Thoracic aorta (tissue), 2 donors: ENCODE data around the gene PDSS1. TPM values are rescaled to one million over a fixed set of nuclear protein-coding genes. Genes with fewer than 3 reads are reported as not detected.

Experiments
- ATAC-seq: fragments of 150-250 bp; one replicate; pipeline ENCODE4 v1.8.0; 2017; ENCODE audit warnings: low read depth; ENCODE audit not compliant: insufficient number of reproducible peaks, low FRiP score
- DNase-seq: peaks from one replicate; pipeline ENCODE4 v3.0.0-alpha.2; 2020; ENCODE audit warnings: low spot score
- H3K27ac ChIP-seq, 2 donors: fragments of 200-600 bp; sonication (generic); 1 replicate in 1 of 2; 2 replicates in 1 of 2; pipeline ENCODE4 v1.5.1; 2016; ENCODE audit warnings: mild to moderate bottlenecking in 2 of 2, moderate library complexity in 2 of 2
- H3K27me3 ChIP-seq: fragments of 200-600 bp; sonication (generic); replicated peaks from 2 replicates; pipeline ENCODE4 v1.6.0; 2016; ENCODE audit warnings: mild to moderate bottlenecking; ENCODE audit not compliant: insufficient read depth
- H3K36me3 ChIP-seq: fragments of 200-600 bp; sonication (generic); one replicate; pipeline ENCODE4 v1.5.1; 2016
- H3K4me1 ChIP-seq, 2 donors: fragments of 200-600 bp; sonication (generic); 1 replicate in 1 of 2; 2 replicates in 1 of 2; pipeline versions ENCODE4 v1.5.1 to v1.6.0; 2016; ENCODE audit warnings: low read depth in 2 of 2, mild to moderate bottlenecking in 1 of 2; ENCODE audit not compliant: control insufficient read depth in 1 of 2
- H3K4me3 ChIP-seq: fragments of 200-600 bp; sonication (generic); 2 replicates; pipeline ENCODE4 v1.5.1; 2016; ENCODE audit warnings: mild to moderate bottlenecking
- H3K9me3 ChIP-seq: fragments of 200-600 bp; sonication (generic); 2 replicates; pipeline ENCODE4 v1.5.1; 2016
- total RNA-seq, 2 donors: library from RNA; depleted of rRNA; stranded (reverse); fragments of >200 nt; gene quantifications; one replicate each; pipeline versions ENCODE4 v1.1.0 to v1.2.3, GENCODE V29; 2016
- TF ChIP-seq, protein P1 (sequence below): fragments of 200-600 bp; sonication (generic); IDR thresholded peaks from one replicate; pipeline ENCODE4 v1.5.1; 2019; ENCODE audit warnings: antibody characterized with exemption

Gene PDSS1
- total RNA-seq, 2 donors from 2014 or later = 2.0 to 5.4 TPM

- no peak for ATAC-seq
- Histone ChIP-seq H3K27me3 (no peaks in the 10 kb centered on the region), H3K27ac (no peak overlapping the region), H3K36me3 (peaks cover 6% of the 10 kb centered on the region), H3K4me3 (no peak overlapping the region), H3K9me3 (no peaks in the 10 kb centered on the region), H3K4me1 (no peaks in the 10 kb centered on the region)
- DNase-seq = no peak
- TF ChIP-seq, protein P1, sequence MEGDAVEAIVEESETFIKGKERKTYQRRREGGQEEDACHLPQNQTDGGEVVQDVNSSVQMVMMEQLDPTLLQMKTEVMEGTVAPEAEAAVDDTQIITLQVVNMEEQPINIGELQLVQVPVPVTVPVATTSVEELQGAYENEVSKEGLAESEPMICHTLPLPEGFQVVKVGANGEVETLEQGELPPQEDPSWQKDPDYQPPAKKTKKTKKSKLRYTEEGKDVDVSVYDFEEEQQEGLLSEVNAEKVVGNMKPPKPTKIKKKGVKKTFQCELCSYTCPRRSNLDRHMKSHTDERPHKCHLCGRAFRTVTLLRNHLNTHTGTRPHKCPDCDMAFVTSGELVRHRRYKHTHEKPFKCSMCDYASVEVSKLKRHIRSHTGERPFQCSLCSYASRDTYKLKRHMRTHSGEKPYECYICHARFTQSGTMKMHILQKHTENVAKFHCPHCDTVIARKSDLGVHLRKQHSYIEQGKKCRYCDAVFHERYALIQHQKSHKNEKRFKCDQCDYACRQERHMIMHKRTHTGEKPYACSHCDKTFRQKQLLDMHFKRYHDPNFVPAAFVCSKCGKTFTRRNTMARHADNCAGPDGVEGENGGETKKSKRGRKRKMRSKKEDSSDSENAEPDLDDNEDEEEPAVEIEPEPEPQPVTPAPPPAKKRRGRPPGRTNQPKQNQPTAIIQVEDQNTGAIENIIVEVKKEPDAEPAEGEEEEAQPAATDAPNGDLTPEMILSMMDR = peak; percentile 86
Observed at GRCh38 chr10:26725837-26726727, 28.6 kb downstream of the PDSS1 start.

DNA sequence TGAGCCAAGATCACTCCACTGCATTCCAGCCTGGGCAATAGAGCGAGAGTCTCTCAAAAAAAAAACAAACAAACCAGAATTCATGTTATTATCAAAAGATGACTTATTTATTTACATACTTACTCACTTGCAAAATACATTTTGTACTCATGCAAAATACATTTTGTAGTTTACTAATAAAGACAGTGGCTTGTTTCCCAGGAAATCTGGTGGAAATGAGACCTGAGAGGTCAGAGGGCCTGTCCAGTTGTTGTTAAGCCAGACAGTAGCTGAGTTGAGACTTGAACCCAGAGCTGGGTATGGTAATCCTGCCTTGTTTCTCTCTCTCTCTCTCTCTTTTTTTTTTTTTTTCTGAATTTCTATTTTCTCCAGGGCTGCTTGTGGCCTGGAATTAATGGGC, 29.5 kb downstream of the PDSS1 start:
- Histone ChIP-seq H3K27me3 (no peaks in the 10 kb centered on the region), H3K27ac (no peak overlapping the region), H3K9me3 (no peaks in the 10 kb centered on the region), H3K4me1 (no peaks in the 10 kb centered on the region), H3K36me3 (peaks cover 6% of the 10 kb centered on the region), H3K4me3 (no peak overlapping the region)
- TF ChIP-seq, protein P1 = no peak
- no peak for ATAC-seq
- DNase-seq = no peak

DNA sequence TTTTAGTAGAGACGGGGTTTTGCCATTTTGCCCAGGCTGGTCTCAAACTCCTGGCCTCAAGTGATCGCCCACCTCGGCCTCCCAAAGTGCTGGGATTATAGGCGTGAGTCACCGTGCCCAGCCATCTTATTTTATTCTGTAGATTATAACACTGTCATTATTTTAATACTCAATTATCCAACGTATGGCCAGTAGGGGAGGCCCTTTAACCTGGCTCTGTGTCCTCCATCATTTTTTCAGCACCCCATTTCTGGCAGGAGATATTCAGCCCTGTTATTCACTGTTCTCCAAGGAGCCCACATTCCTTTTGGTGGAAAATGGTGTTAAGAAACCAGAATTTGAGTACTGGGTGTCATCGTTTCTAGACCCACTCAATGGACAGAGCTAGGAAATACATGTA, 31.5 kb downstream of the PDSS1 start:
- TF ChIP-seq, protein P1 = no peak
- no peak for ATAC-seq
- no peak for DNase-seq
- Histone ChIP-seq H3K27ac (no peak overlapping the region), H3K9me3 (no peaks in the 10 kb centered on the region), H3K27me3 (no peaks in the 10 kb centered on the region), H3K36me3 (peaks cover 6% of the 10 kb centered on the region), H3K4me3 (no peak overlapping the region), H3K4me1 (no peaks in the 10 kb centered on the region)

DNA sequence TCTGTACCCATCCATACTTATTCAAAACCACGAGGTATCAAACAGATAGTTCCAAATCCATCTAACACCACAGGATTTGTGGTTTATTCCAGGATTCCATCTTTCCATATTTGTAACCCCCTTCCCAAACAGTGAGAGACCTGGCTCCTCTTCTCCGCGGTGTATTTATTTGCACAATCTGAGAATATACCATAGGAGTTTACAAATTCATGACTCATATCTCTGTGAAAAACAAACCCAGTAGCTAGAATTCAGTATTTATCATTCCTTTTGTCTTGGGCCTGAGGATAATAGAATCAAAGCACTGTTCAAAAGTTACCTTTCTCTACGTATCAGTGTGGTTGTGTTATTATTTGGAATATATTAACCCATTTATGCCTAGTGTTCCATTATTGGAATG, 31.9 kb downstream of the PDSS1 start:
- H3K9me3 ChIP-seq = no peaks in the 10 kb centered on the region
- H3K27ac ChIP-seq = no peak overlapping the region
- H3K4me3 ChIP-seq = no peak overlapping the region
- ATAC-seq = no peak
- TF ChIP-seq, protein P1 = no peak
- no peak for DNase-seq
- peaks cover 6% of the 10 kb centered on the region for H3K36me3 ChIP-seq
- no peaks in the 10 kb centered on the region for H3K27me3 ChIP-seq
- no peaks in the 10 kb centered on the region for H3K4me1 ChIP-seq

- Histone ChIP-seq H3K4me3 (no peak overlapping the region), H3K9me3 (no peaks in the 10 kb centered on the region), H3K4me1 (no peaks in the 10 kb centered on the region), H3K27me3 (no peaks in the 10 kb centered on the region), H3K36me3 (no peaks in the 10 kb centered on the region), H3K27ac (no peak overlapping the region)
- no peak for DNase-seq
- ATAC-seq = no peak
- TF ChIP-seq, protein P1 = no peak
Observed at GRCh38 chr10:26730552-26730951, 33.1 kb downstream of the PDSS1 start.
